CD8-positive, alpha-beta memory T cell (primary cell): Measurements from ENCODE around the gene RFX3. TPM values are rescaled to one million over a fixed set of nuclear protein-coding genes. Genes with fewer than 3 reads are reported as not detected.

Source experiments
- CTCF ChIA-PET: fragments of 350-600 bp; sonication (Branson Sonifier 250); formaldehyde crosslinking; loops from one replicate; lab custom pipeline; 2021; ENCODE audit warnings: antibody characterized with exemption; lab: Charles Lee
- POLR2A ChIA-PET: fragments of 350-600 bp; sonication (Branson Sonifier 250); formaldehyde crosslinking; loops from one replicate; lab custom pipeline; 2021; ENCODE audit warnings: antibody characterized with exemption; lab: Charles Lee
- DNase-seq, 5 donors: peaks; one replicate each; pipeline versions ENCODE4 v3.0.0 to v3.0.0-alpha.2; 2020 to 2022; ENCODE audit warnings: mixed read lengths in 1 of 5
- H3K27ac ChIP-seq: one replicate; pipeline ENCODE4 v1.7.0; 2013; ENCODE audit warnings: low read depth, mild to moderate bottlenecking, low read length, moderate library complexity
- H3K27me3 ChIP-seq: 2 replicates; pipeline ENCODE4 v1.7.0; 2013; ENCODE audit warnings: low read length, mild to moderate bottlenecking; ENCODE audit not compliant: insufficient read depth, poor library complexity, severe bottlenecking
- H3K36me3 ChIP-seq: 2 replicates; pipeline ENCODE4 v1.7.0; 2013; ENCODE audit warnings: mild to moderate bottlenecking, low read length, moderate library complexity; ENCODE audit not compliant: insufficient read depth
- H3K4me1 ChIP-seq: 2 replicates; pipeline ENCODE4 v1.7.0; 2013; ENCODE audit warnings: mild to moderate bottlenecking, low read length, moderate library complexity; ENCODE audit not compliant: insufficient read depth
- H3K4me3 ChIP-seq: 2 replicates; pipeline ENCODE4 v1.7.0; 2013; ENCODE audit warnings: mild to moderate bottlenecking, low read length
- H3K9me3 ChIP-seq: 2 replicates; pipeline ENCODE4 v1.7.0; 2013; ENCODE audit warnings: mild to moderate bottlenecking, low read length
- H3K27ac Mint-ChIP-seq, 8 donors: one replicate each; pipeline ENCODE4 v1.8.0; 2020 to 2021; ENCODE audit warnings: mixed read lengths in 8 of 8, mild to moderate bottlenecking in 6 of 8, inconsistent platforms in 3 of 8, moderate library complexity in 3 of 8
- H3K27me3 Mint-ChIP-seq, 2 donors: one replicate each; pipeline ENCODE4 v1.8.0; 2020 to 2021; ENCODE audit warnings: mixed read lengths in 2 of 2, mild to moderate bottlenecking in 1 of 2, moderate library complexity in 1 of 2
- H3K36me3 Mint-ChIP-seq, 3 donors: one replicate each; pipeline ENCODE4 v1.8.0; 2020 to 2021; ENCODE audit warnings: mixed read lengths in 3 of 3, inconsistent platforms in 1 of 3, mild to moderate bottlenecking in 1 of 3
- H3K4me1 Mint-ChIP-seq, 3 donors: one replicate each; pipeline ENCODE4 v1.8.0; 2020 to 2021; ENCODE audit warnings: mixed read lengths in 3 of 3, inconsistent platforms in 1 of 3, mild to moderate bottlenecking in 1 of 3
- H3K4me3 Mint-ChIP-seq, 7 donors: one replicate each; pipeline ENCODE4 v1.8.0; 2020 to 2021; ENCODE audit warnings: mixed read lengths in 7 of 7, mild to moderate bottlenecking in 6 of 7, moderate library complexity in 4 of 7, inconsistent platforms in 2 of 7
- H3K9me3 Mint-ChIP-seq, 5 donors: one replicate each; pipeline ENCODE4 v1.8.0; 2020 to 2022; ENCODE audit warnings: mixed read lengths in 5 of 5, mild to moderate bottlenecking in 3 of 5, moderate library complexity in 2 of 5, inconsistent platforms in 1 of 5
- polyA plus RNA-seq: library from polyadenylated mRNA; unstranded; fragments of 300-500 nt; fragmentation: Illumina TruSeq; gene quantifications from one replicate; pipeline ENCODE4 v1.2.3, GENCODE V29; 2021
- total RNA-seq, 2 experiments: library from RNA; stranded (reverse); gene quantifications; one replicate each; pipeline ENCODE4 v1.2.3, GENCODE V29; 2021

RFX3 gene
- total and polyA plus RNA-seq, 3 experiments from 2014 or later = 5.3 to 14.6 (median 14.1) TPM

GRCh38 chr9:3240656-3241268 is 285.0 kb downstream of the RFX3 start:
- Mint-ChIP-seq H3K4me1 (peaks cover 0 to 2% (median 0%) of the 10 kb centered on the region in 3 donors), H3K36me3 (peaks cover 0 to 33% (median 27%) of the 10 kb centered on the region in 3 donors), H3K9me3 (no peaks in the 10 kb centered on the region), H3K27ac (no peak overlapping the region), H3K27me3 (no peaks in the 10 kb centered on the region), H3K4me3 (no peak overlapping the region)
- Histone ChIP-seq H3K4me1 (no peaks in the 10 kb centered on the region), H3K36me3 (no peaks in the 10 kb centered on the region), H3K4me3 (no peak overlapping the region), H3K9me3 (no peaks in the 10 kb centered on the region), H3K27me3 (no peaks in the 10 kb centered on the region), H3K27ac (no peak overlapping the region)
- CTCF ChIA-PET = interaction anchor here (0.7 to 1.2 kb wide), 7 partner anchors 9 to 1126 kb away, joined by 3 to 10 read pairs (median 4); no protein-coding TSS in a partner anchor
- peak; percentile 12 to 64 (median 29) for DNase-seq
- POLR2A ChIA-PET = no interaction called here

GRCh38 chr9:3239240-3239639 is 286.6 kb downstream of the RFX3 start:
- Histone ChIP-seq H3K9me3 (no peaks in the 10 kb centered on the region), H3K4me1 (no peaks in the 10 kb centered on the region), H3K4me3 (no peak overlapping the region), H3K27ac (no peak overlapping the region), H3K27me3 (no peaks in the 10 kb centered on the region), H3K36me3 (no peaks in the 10 kb centered on the region)
- ChIA-PET POLR2A (no interaction called here), CTCF (interaction anchor here (1.2 kb wide), 1 partner anchor 878 kb away, joined by 3 read pairs; no protein-coding TSS in a partner anchor)
- Mint-ChIP-seq H3K27me3 (no peaks in the 10 kb centered on the region), H3K4me3 (no peak overlapping the region), H3K36me3 (peaks cover 0 to 31% (median 25%) of the 10 kb centered on the region in 3 donors), H3K4me1 (peaks cover 0 to 2% (median 0%) of the 10 kb centered on the region in 3 donors), H3K27ac (no peak overlapping the region), H3K9me3 (no peaks in the 10 kb centered on the region)
- no peak for DNase-seq

DNA sequence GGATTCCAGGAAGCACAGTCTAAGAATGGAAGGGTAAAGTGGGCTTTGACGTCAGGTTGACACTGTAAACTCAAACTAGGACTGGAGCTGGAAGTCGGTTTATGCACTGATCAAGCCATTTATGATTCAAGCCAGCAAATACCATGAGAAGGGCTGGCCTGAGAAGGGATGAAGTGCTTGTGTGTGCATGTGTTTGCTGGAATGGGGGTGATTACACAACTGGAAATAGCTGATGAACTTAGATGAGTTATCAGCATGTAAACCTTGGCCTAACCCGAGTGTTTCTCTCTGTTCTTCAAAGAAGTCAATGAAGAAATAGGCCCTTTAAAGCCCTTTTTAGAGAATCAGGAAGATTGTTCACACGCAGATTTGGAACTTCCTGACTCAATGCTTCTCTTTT is 287.6 kb downstream of the RFX3 start:
- no peak overlapping the region for H3K27ac Mint-ChIP-seq
- POLR2A ChIA-PET = no interaction called here
- Histone ChIP-seq H3K27ac (no peak overlapping the region), H3K4me3 (no peak overlapping the region), H3K27me3 (no peaks in the 10 kb centered on the region), H3K9me3 (no peaks in the 10 kb centered on the region), H3K36me3 (no peaks in the 10 kb centered on the region), H3K4me1 (no peaks in the 10 kb centered on the region)
- CTCF ChIA-PET = interaction anchor here (1.2 kb wide), 1 partner anchor 879 kb away, joined by 3 read pairs; no protein-coding TSS in a partner anchor
- no peaks in the 10 kb centered on the region for H3K9me3 Mint-ChIP-seq
- no peak overlapping the region for H3K4me3 Mint-ChIP-seq
- DNase-seq = no peak
- no peaks in the 10 kb centered on the region for H3K27me3 Mint-ChIP-seq
- peaks cover 0 to 33% (median 24%) of the 10 kb centered on the region in 3 donors for H3K36me3 Mint-ChIP-seq
- peaks cover 0 to 2% (median 0%) of the 10 kb centered on the region in 3 donors for H3K4me1 Mint-ChIP-seq

DNA sequence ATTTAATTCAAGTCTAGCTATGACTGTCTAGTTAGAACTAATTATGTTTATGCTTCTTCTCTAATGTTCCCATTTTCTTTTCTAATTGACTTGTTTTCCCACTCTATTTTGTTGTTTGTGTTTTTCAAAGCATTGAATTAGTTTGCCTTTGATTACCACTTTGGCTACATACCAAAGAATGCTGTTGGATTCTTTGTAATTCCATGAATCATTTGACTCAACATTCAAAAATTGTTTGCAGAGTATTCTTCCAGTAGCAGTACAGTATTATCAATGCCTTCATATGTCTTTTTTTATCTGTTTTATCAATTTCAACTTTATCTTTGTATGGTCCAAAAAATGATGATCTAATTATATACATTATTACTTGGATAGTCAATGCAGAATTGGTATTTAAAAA is 288.7 kb downstream of the RFX3 start:
- Histone ChIP-seq H3K4me1 (no peaks in the 10 kb centered on the region), H3K27me3 (no peaks in the 10 kb centered on the region), H3K9me3 (no peaks in the 10 kb centered on the region), H3K36me3 (no peaks in the 10 kb centered on the region), H3K27ac (no peak overlapping the region), H3K4me3 (no peak overlapping the region)
- Mint-ChIP-seq H3K4me3 (no peak overlapping the region), H3K36me3 (peaks cover 0 to 41% (median 24%) of the 10 kb centered on the region in 3 donors), H3K27ac (no peak overlapping the region), H3K4me1 (peaks cover 0 to 2% (median 0%) of the 10 kb centered on the region in 3 donors), H3K27me3 (no peaks in the 10 kb centered on the region), H3K9me3 (no peaks in the 10 kb centered on the region)
- CTCF ChIA-PET = no interaction called here
- DNase-seq = no peak
- POLR2A ChIA-PET = no interaction called here

GRCh38 chr9:3235497-3235896 is 290.3 kb downstream of the RFX3 start:
- ChIA-PET POLR2A (no interaction called here), CTCF (no interaction called here)
- H3K4me3 Mint-ChIP-seq = no peak overlapping the region
- H3K27me3 Mint-ChIP-seq = no peaks in the 10 kb centered on the region
- peaks cover 0 to 45% (median 26%) of the 10 kb centered on the region in 3 donors for H3K36me3 Mint-ChIP-seq
- no peak for DNase-seq
- no peaks in the 10 kb centered on the region for H3K27me3 ChIP-seq
- no peaks in the 10 kb centered on the region for H3K4me1 ChIP-seq
- no peak overlapping the region for H3K4me3 ChIP-seq
- H3K9me3 ChIP-seq = no peaks in the 10 kb centered on the region
- H3K36me3 ChIP-seq = no peaks in the 10 kb centered on the region
- no peak overlapping the region for H3K27ac ChIP-seq
- H3K9me3 Mint-ChIP-seq = no peaks in the 10 kb centered on the region
- no peak overlapping the region for H3K27ac Mint-ChIP-seq
- H3K4me1 Mint-ChIP-seq = no peaks in the 10 kb centered on the region

DNA sequence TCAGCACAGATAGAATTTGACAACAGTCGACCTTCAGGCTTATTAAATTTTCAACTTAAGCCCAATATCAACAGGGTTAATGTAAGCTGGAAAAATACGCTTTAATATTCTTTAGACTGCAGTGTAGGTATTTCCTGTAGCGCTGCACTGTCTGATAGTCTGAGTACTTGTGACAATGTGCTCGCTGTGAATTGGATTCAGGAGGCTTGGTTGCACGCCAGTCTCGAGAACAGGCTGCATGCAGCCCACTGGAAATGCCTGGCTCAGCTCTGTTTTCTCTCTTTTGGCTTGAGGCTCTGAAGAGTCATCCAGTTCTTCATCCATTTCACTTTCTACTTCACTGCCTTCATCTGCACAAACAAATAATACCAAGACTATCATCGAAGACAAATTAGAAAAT is 300.9 kb downstream of the RFX3 start:
- no peak overlapping the region for H3K27ac Mint-ChIP-seq
- no peaks in the 10 kb centered on the region for H3K4me1 Mint-ChIP-seq
- Histone ChIP-seq H3K4me3 (no peak overlapping the region), H3K36me3 (no peaks in the 10 kb centered on the region), H3K9me3 (no peaks in the 10 kb centered on the region), H3K27ac (no peak overlapping the region), H3K4me1 (no peaks in the 10 kb centered on the region), H3K27me3 (no peaks in the 10 kb centered on the region)
- H3K27me3 Mint-ChIP-seq = no peaks in the 10 kb centered on the region
- no peak overlapping the region for H3K4me3 Mint-ChIP-seq
- ChIA-PET CTCF (no interaction called here), POLR2A (no interaction called here)
- peaks cover 0 to 39% (median 22%) of the 10 kb centered on the region in 3 donors for H3K36me3 Mint-ChIP-seq
- no peaks in the 10 kb centered on the region for H3K9me3 Mint-ChIP-seq
- no peak for DNase-seq

DNA sequence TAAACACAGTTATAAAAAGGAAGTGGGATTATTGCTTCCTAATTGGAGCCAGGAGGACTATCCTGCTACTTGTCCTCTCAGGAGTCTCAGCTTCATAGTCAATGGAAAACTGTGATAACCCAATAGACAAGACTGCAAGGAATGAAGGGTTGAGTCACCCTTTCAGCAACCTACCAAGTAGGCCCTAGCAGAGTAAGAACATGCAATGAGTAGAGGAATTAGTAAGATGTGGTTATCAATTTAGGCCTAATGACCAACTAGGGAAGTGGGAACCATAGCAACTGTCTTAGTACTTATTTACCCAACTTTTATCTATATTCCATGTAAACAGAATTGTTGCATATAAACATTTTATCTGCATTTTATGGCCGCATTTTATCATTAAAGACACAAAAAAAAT is 310.1 kb downstream of the RFX3 start:
- Histone ChIP-seq H3K36me3 (no peaks in the 10 kb centered on the region), H3K9me3 (no peaks in the 10 kb centered on the region), H3K4me3 (no peak overlapping the region), H3K27me3 (no peaks in the 10 kb centered on the region), H3K4me1 (no peaks in the 10 kb centered on the region), H3K27ac (no peak overlapping the region)
- H3K27me3 Mint-ChIP-seq = peaks cover 0 to 14% of the 10 kb centered on the region in 2 donors
- no peak overlapping the region for H3K27ac Mint-ChIP-seq
- H3K9me3 Mint-ChIP-seq = no peaks in the 10 kb centered on the region
- no peaks in the 10 kb centered on the region for H3K4me1 Mint-ChIP-seq
- DNase-seq = no peak
- no peak overlapping the region for H3K4me3 Mint-ChIP-seq
- ChIA-PET POLR2A (no interaction called here), CTCF (no interaction called here)
- H3K36me3 Mint-ChIP-seq = no peaks in the 10 kb centered on the region

GRCh38 chr9:3214741-3215140 is 311.1 kb downstream of the RFX3 start:
- Mint-ChIP-seq H3K27me3 (peaks cover 0 to 19% of the 10 kb centered on the region in 2 donors), H3K9me3 (no peaks in the 10 kb centered on the region), H3K36me3 (no peaks in the 10 kb centered on the region), H3K4me1 (no peaks in the 10 kb centered on the region), H3K4me3 (no peak overlapping the region), H3K27ac (no peak overlapping the region)
- Histone ChIP-seq H3K4me1 (no peaks in the 10 kb centered on the region), H3K9me3 (no peaks in the 10 kb centered on the region), H3K36me3 (no peaks in the 10 kb centered on the region), H3K27me3 (no peaks in the 10 kb centered on the region), H3K27ac (no peak overlapping the region), H3K4me3 (no peak overlapping the region)
- CTCF ChIA-PET = no interaction called here
- DNase-seq = no peak
- POLR2A ChIA-PET = no interaction called here
